ENCODE data around the gene DSG3. TPM values are rescaled to one million over a fixed set of nuclear protein-coding genes. Genes with fewer than 3 reads are reported as not detected.

Gene DSG3, protein sequence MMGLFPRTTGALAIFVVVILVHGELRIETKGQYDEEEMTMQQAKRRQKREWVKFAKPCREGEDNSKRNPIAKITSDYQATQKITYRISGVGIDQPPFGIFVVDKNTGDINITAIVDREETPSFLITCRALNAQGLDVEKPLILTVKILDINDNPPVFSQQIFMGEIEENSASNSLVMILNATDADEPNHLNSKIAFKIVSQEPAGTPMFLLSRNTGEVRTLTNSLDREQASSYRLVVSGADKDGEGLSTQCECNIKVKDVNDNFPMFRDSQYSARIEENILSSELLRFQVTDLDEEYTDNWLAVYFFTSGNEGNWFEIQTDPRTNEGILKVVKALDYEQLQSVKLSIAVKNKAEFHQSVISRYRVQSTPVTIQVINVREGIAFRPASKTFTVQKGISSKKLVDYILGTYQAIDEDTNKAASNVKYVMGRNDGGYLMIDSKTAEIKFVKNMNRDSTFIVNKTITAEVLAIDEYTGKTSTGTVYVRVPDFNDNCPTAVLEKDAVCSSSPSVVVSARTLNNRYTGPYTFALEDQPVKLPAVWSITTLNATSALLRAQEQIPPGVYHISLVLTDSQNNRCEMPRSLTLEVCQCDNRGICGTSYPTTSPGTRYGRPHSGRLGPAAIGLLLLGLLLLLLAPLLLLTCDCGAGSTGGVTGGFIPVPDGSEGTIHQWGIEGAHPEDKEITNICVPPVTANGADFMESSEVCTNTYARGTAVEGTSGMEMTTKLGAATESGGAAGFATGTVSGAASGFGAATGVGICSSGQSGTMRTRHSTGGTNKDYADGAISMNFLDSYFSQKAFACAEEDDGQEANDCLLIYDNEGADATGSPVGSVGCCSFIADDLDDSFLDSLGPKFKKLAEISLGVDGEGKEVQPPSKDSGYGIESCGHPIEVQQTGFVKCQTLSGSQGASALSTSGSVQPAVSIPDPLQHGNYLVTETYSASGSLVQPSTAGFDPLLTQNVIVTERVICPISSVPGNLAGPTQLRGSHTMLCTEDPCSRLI
- 0.01 to 0.02 TPM in 2 of 5 replicates, not detected in the others for total RNA-seq (2022; extraction: Qiagen RNA extraction; ENCODE audit: low read depth)

DNA sequence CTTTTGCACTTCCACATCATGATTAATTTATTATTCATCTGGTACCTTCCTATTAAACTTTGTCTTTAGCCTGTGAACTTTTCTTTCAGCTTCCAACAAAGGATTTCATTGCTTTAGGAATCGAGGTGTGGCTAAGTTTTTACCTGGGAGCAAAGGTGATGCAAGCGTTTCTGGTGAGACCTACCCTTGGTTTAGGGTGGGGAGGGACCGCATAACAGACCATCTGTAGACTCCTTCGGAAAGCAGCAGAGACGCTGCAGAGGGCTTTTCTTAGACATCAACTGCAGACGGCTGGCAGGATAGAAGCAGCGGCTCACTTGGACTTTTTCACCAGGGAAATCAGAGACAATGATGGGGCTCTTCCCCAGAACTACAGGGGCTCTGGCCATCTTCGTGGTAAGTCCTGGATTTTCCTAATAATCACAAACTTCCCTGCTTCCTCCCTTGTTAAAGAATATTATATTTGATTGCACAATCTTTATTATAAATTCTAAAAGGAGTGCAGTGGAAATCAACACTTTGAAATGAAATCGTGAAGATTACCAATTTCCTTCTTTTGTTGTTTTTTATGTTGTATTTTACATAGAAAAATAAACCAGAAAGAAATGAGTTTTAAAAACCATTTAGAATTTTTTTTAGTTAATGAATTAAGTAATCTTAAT, at the start of gene DSG3:
Gene DSG3, plus strand, starts transcription at position 212 of the 662 bp plus-strand sequence. Its CDS starts 137 bp downstream, at position 349.

DNA sequence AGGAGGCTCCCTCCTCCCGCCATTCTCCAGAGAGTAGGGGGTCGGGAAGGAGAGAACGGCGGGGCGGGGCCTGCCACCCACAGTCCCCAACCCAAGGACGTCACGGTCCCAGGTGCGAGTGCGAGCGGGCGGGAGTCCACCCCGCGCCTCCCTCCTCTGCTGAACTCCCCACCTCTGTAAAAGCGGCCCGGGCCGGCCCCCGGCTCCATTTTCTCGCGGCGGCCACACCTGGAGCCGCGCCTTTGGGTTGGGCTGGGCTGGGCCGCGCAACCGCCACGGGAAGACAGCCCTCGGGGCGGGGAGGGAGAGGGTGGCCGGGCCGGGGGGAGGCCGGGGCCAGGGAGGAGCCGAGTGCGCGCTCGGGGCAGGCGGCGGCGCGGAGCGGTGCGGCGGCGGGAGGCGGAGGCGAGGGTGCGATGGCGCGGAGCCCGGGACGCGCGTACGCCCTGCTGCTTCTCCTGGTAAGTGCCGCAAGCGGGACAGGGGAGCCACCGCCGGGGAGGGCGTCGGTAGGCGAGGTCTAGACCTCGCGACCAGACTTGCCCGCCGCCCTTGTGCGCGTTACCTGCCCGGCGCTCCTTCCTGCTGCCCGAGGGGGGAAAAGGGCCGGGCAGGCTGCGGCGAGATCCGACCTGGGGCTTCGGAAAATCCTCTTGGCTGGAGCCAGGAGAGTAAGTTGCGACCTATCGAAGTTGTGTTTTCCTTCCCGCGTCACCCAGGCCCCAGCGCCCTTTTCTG, 50.5 kb downstream of the DSG3 start, which contains the start of gene DSG2:
Gene DSG2, plus strand, starts transcription at position 342 of the 738 bp plus-strand sequence. Its CDS starts 75 bp downstream, at position 417.

Other genes with a start within 250 kb of the DSG3 start
- not detected in 5 replicates for gene DSG1, start 129.6 kb upstream of the DSG3 start, total RNA-seq (2022; extraction: Qiagen RNA extraction; ENCODE audit: low read depth)
- gene DSG4, start 71.0 kb upstream of the DSG3 start, total RNA-seq (2022; extraction: Qiagen RNA extraction; ENCODE audit: low read depth): 0.02 TPM in 1 of 5 replicates, not detected in the others
- gene DSG2, start 50.4 kb downstream of the DSG3 start, total RNA-seq (2022; extraction: Qiagen RNA extraction; ENCODE audit: low read depth): 48.7 to 82.8 TPM (median 68.1 TPM) in 5 replicates
- 0.16 to 0.41 TPM in 2 of 5 replicates, not detected in the others for gene TTR, start 144.1 kb downstream of the DSG3 start, total RNA-seq (2022; extraction: Qiagen RNA extraction; ENCODE audit: low read depth)
- gene B4GALT6, start 236.8 kb downstream of the DSG3 start, total RNA-seq (2022; extraction: Qiagen RNA extraction; ENCODE audit: low read depth): 7.2 to 9.8 TPM (median 9.5 TPM) in 5 replicates